HepG2 (cell line): Measurements from ENCODE around the gene LSM12. TPM values are rescaled to one million over a fixed set of nuclear protein-coding genes. Genes with fewer than 3 reads are reported as not detected.

Source experiments
- AHR ChIP-seq: IDR thresholded peaks from 2 replicates; pipeline ENCODE4 v1.6.1; 2018; ENCODE audit warnings: missing genetic modification reagents, missing compliant biosample characterization
- DPF2 ChIP-seq: sonication (generic); formaldehyde crosslinking; IDR thresholded peaks from 2 replicates; pipeline ENCODE4 v1.4.0; 2020; ENCODE audit warnings: mild to moderate bottlenecking, low read depth, missing genetic modification reagents, borderline replicate concordance
- ERF ChIP-seq: IDR thresholded peaks from 2 replicates; pipeline ENCODE4 v1.6.1; 2018; ENCODE audit warnings: missing biosample characterization, missing genetic modification reagents
- IKZF5 ChIP-seq: IDR thresholded peaks from 2 replicates; pipeline ENCODE4 v1.6.1; 2018; ENCODE audit warnings: missing genetic modification reagents, mild to moderate bottlenecking, missing compliant biosample characterization
- MAF1 ChIP-seq: sonication (generic); formaldehyde crosslinking; IDR thresholded peaks from 2 replicates; pipeline ENCODE4 v1.5.0; 2020; ENCODE audit warnings: missing genetic modification reagents, borderline replicate concordance
- MAFK ChIP-seq, 2 experiments: IDR thresholded peaks in 1 of 2; conservative IDR thresholded peaks in 1 of 2; 2 replicates each; pipeline ENCODE4 v1.6.1; 2011; ENCODE audit warnings: improper control_type of control experiment in 2 of 2, low read length in 2 of 2
- MLX ChIP-seq: IDR thresholded peaks from 2 replicates; pipeline ENCODE4 v1.6.1; 2016
- POLR2A ChIP-seq, 2 experiments: IDR thresholded peaks; 2 replicates each; pipeline ENCODE4 v1.6.1; 2011; ENCODE audit warnings: low read depth in 2 of 2, low read length in 2 of 2, mild to moderate bottlenecking in 1 of 2, moderate library complexity in 1 of 2; ENCODE audit not compliant: insufficient read depth in 1 of 2
- POLR2AphosphoS2 ChIP-seq: IDR thresholded peaks from 2 replicates; pipeline ENCODE4 v1.6.1; 2011; ENCODE audit warnings: low read depth, low read length, improper control_type of control experiment
- RBM39 ChIP-seq: fragments of 200-400 bp; formaldehyde crosslinking; IDR thresholded peaks from one replicate; pipeline ENCODE4 v1.6.1; 2018; ENCODE audit warnings: antibody characterized with exemption, mild to moderate bottlenecking, low read depth, low read length; ENCODE audit not compliant: poor library complexity, severe bottlenecking
- RERE ChIP-seq: IDR thresholded peaks from 2 replicates; pipeline ENCODE4 v1.6.1; 2016; ENCODE audit warnings: low read depth, missing genetic modification reagents, missing compliant biosample characterization
- TBX2 ChIP-seq: sonication (generic); formaldehyde crosslinking; IDR thresholded peaks from 2 replicates; pipeline ENCODE4 v1.5.0; 2020; ENCODE audit warnings: missing genetic modification reagents, mild to moderate bottlenecking, borderline replicate concordance
- ZBTB21 ChIP-seq: sonication (generic); formaldehyde crosslinking; IDR thresholded peaks from 2 replicates; pipeline ENCODE4 v1.4.0; 2020; ENCODE audit warnings: missing genetic modification reagents
- ZBTB39 ChIP-seq: sonication (generic); formaldehyde crosslinking; IDR thresholded peaks from 2 replicates; pipeline ENCODE4 v1.5.0; 2020; ENCODE audit warnings: missing genetic modification reagents
- ZFYVE20 ChIP-seq: sonication (generic); formaldehyde crosslinking; IDR thresholded peaks from 2 replicates; pipeline ENCODE4 v1.8.0; 2023; ENCODE audit warnings: low read depth, mild to moderate bottlenecking, moderate library complexity, missing genetic modification reagents, borderline replicate concordance
- ZNF24 ChIP-seq: fragments of 450-650 bp; IDR thresholded peaks from 2 replicates; pipeline ENCODE4 v1.6.1; 2017; ENCODE audit warnings: antibody characterized with exemption, mild to moderate bottlenecking
- ZNF580 ChIP-seq: IDR thresholded peaks from 2 replicates; pipeline ENCODE4 v1.6.1; 2016; ENCODE audit warnings: low read depth, borderline replicate concordance
- ZNF639 ChIP-seq: conservative IDR thresholded peaks from 2 replicates; pipeline ENCODE4 v1.6.1; 2018; ENCODE audit warnings: missing genetic modification reagents
- polyA plus RNA-seq, 8 experiments: library from polyadenylated mRNA; depleted of rRNA in 3 of 8; stranded (reverse) in 7 of 8; unstranded in 1 of 8; fragments of >200 nt; fragmentation: Illumina TruSeq in 4 of 8; extraction: Trizol in 4 of 8; gene quantifications; 2 replicates each; pipeline versions ENCODE4 v1.2.1 to v1.2.3, GENCODE V29; 2011 to 2016; ENCODE audit warnings: low read depth in 4 of 8, missing spikeins in 1 of 8, mixed read lengths in 1 of 8; ENCODE audit not compliant: insufficient read depth in 1 of 8
- total RNA-seq, 5 experiments: library from RNA; depleted of rRNA; stranded (reverse); fragments of >200 nt; fragmentation: Illumina TruSeq; extraction: Trizol; gene quantifications; 2 replicates each; pipeline ENCODE4 v1.2.3, GENCODE V29; 2016; ENCODE audit warnings: low read depth in 1 of 5

The LSM12 gene
- total and polyA plus RNA-seq, 2 of the 13 experiments (the other 11 are each of a cell fraction or from before 2014, with no cell fraction given) = 52.8 to 55.7 TPM

GRCh38 chr17:44110823-44111633, 44.6 kb upstream of the LSM12 start (continued):
- TF ChIP-seq RERE = peak; percentile 90
- no peak for TF ChIP-seq ZFYVE20
- peak; percentile 92 to 94 for TF ChIP-seq POLR2A (IDR thresholded peaks at IDR 0.05; ENCODE audit: insufficient read depth in 1 of 2, low read depth in 2 of 2, low read length in 2 of 2)
- TF ChIP-seq ZNF639 = peak; percentile 61
- TF ChIP-seq AHR = no peak; the same call in 1 of the 2 replicates
- peak; percentile 98 for TF ChIP-seq IKZF5 (CRISPR knock-in tag)
- TF ChIP-seq MLX (CRISPR knock-in tag) = peak; percentile 94
- TF ChIP-seq MAF1 (CRISPR knock-in tag) = peak; percentile 93; the same call in 1 of the 2 replicates
- TF ChIP-seq ZBTB39 (CRISPR knock-in tag) = no peak
- peak; percentile 99 for TF ChIP-seq RBM39
- TF ChIP-seq MAFK (conservative IDR thresholded peaks at IDR 0.05 in 1 of 2, IDR thresholded peaks at IDR 0.05 in 1 of 2; ENCODE audit: low read length in 2 of 2) = no peak
- TF ChIP-seq ZBTB21 (CRISPR knock-in tag) = peak; percentile 65
- peak; percentile 31; the same call in 1 of the 2 replicates for TF ChIP-seq ZNF24
- TF ChIP-seq DPF2 (CRISPR knock-in tag) = peak; percentile 98
- TF ChIP-seq ZNF580 = peak; percentile 83; the same call in 1 of the 2 replicates
- TF ChIP-seq ERF (CRISPR knock-in tag) = peak; percentile 97
- peak; percentile 99 for TF ChIP-seq TBX2 (CRISPR knock-in tag)
- TF ChIP-seq POLR2AphosphoS2 = peak; percentile 85; the same call in 1 of the 2 replicates
